Measurements from ENCODE around the gene IL23A. TPM values are rescaled to one million over a fixed set of nuclear protein-coding genes. Genes with fewer than 3 reads are reported as not detected.

Gene IL23A
- total and polyA plus RNA-seq, 2 experiments from 2014 or later = 2.5 to 8.0 TPM

- Histone ChIP-seq H4K20me1 (replicated peaks; ENCODE audit: insufficient read depth) (0 out of 2 replicates have a peak, but pooled peaks cover 6% of the 10 kb centered on the region), H2AFZ (no peak overlapping the region), H3K27ac (ENCODE audit: low read depth) (no peak overlapping the region), H3K36me3 (ENCODE audit: insufficient read depth) (peaks cover 28% of the 10 kb centered on the region), H3K9me2 (ENCODE audit: insufficient read depth) (no peaks in the 10 kb centered on the region), H3F3A (replicated peaks; ENCODE audit: low read depth) (peaks cover 36% of the 10 kb centered on the region), H3K4me2 (no peak overlapping the region), H3K4me3 (no peak overlapping the region), H3K79me2 (replicated peaks; ENCODE audit: insufficient read depth) (no peaks in the 10 kb centered on the region), H3K27me3 (ENCODE audit: insufficient read depth) (no peaks in the 10 kb centered on the region), H3K4me1 (ENCODE audit: insufficient read depth) (peaks cover 7% of the 10 kb centered on the region; the same call in 1 of the 2 replicates)
- no peak overlapping the region for H3K4me3 Mint-ChIP-seq
- DNase-seq (ENCODE audit: low spot score) = no peak
- ATAC-seq = no peak
- H3K36me3 Mint-ChIP-seq (ENCODE audit: low read depth) = peaks cover 61% of the 10 kb centered on the region
- H3K4me1 Mint-ChIP-seq = peaks cover 11% of the 10 kb centered on the region
- H3K27ac Mint-ChIP-seq = no peak overlapping the region
- no peak for TF ChIP-seq STAT1 (IDR thresholded peaks at IDR 0.05; ENCODE audit: unreplicated experiment)
- no peak for TF ChIP-seq NANOG (IDR thresholded peaks at IDR 0.05; ENCODE audit: borderline replicate concordance)
- no peak for TF ChIP-seq EZH2 (IDR thresholded peaks at IDR 0.05; ENCODE audit: low read depth, unreplicated experiment)
- TF ChIP-seq EZH2phosphoT487 (IDR thresholded peaks at IDR 0.05; ENCODE audit: unreplicated experiment) = no peak
- no peak for TF ChIP-seq CTCF (conservative IDR thresholded peaks at IDR 0.05; ENCODE audit: low read depth in 2 of 2)
- no peak for TF ChIP-seq ETS1 (IDR thresholded peaks at IDR 0.05)
- TF ChIP-seq REST (IDR thresholded peaks at IDR 0.05; ENCODE audit: unreplicated experiment) = no peak
- no peak for TF ChIP-seq ZNF462 (CRISPR knock-in tag; IDR thresholded peaks at IDR 0.05)
- TF ChIP-seq POLR2AphosphoS5 (IDR thresholded peaks at IDR 0.05; ENCODE audit: low read depth) = no peak
- TF ChIP-seq ZNF331 (CRISPR knock-in tag; IDR thresholded peaks at IDR 0.05; ENCODE audit: low read depth) = no peak
- TF ChIP-seq CREB1 (CRISPR knock-in tag; IDR thresholded peaks at IDR 0.05; ENCODE audit: low read depth) = no peak
- TF ChIP-seq ZNF114 (CRISPR knock-in tag; IDR thresholded peaks at IDR 0.05) = no peak
- TF ChIP-seq JUNB (IDR thresholded peaks at IDR 0.05; ENCODE audit: unreplicated experiment) = no peak
- no peaks in the 10 kb centered on the region; the same call in 2 of the 3 replicates for H3K9me3 Mint-ChIP-seq
- H3K27me3 Mint-ChIP-seq (ENCODE audit: insufficient read depth, low read depth, poor library complexity) = peaks cover 1% of the 10 kb centered on the region
Measured at GRCh38 chr12:56304872-56305590, 33.7 kb upstream of the IL23A start.
